ENCODE measurements around the gene NOCT. TPM values are rescaled to one million over a fixed set of nuclear protein-coding genes. Genes with fewer than 3 reads are reported as not detected.
A peak's percentile ranks its signal among the peaks of the same experiment; 100 is the strongest.

NOCT gene
- total RNA-seq, 1 experiment from 2014 or later, result 43.4 TPM

GRCh38 chr4:138972956-138973801, 42.4 kb upstream of the NOCT start:
- no peak for TF ChIP-seq AFF4 (CRISPR knock-in tag; IDR thresholded peaks at IDR 0.05; ENCODE audit: borderline replicate concordance)
- TF ChIP-seq ZNF121 (CRISPR knock-in tag; IDR thresholded peaks at IDR 0.05), result peak; percentile 93
- 0 out of 2 replicates have a peak, but pooled peaks have one; percentile 31 for TF ChIP-seq ETV6 (CRISPR knock-in tag; IDR thresholded peaks at IDR 0.05)
- 0 out of 2 replicates have a peak, but pooled peaks have one; percentile 65 for TF ChIP-seq ZNF232 (CRISPR knock-in tag; IDR thresholded peaks at IDR 0.05)
- Mint-ChIP-seq H3K4me3 (peak overlapping the region; percentile 43), H3K27ac (peak overlapping the region; percentile 97), H3K9me3 (no peaks in the 10 kb centered on the region), H3K27me3 (ENCODE audit: low read depth) (no peaks in the 10 kb centered on the region), H3K36me3 (no peaks in the 10 kb centered on the region), H3K4me1 (peaks cover 57% of the 10 kb centered on the region)
- POLR2A ChIA-PET, result no interaction called here
- CTCF ChIA-PET, result interaction anchor here (1.5 to 3.8 kb wide), 3 partner anchors 17 to 57 kb away, joined by 4 to 26 read pairs (median 5); no protein-coding TSS in a partner anchor
- DNase-seq (ENCODE audit: low spot score) (no peak), ATAC-seq (peak; percentile 16)

- DNase-seq (ENCODE audit: low spot score) (peak; percentile 56), ATAC-seq (peak; percentile 41)
- no peaks in the 10 kb centered on the region for H3K27me3 Mint-ChIP-seq (ENCODE audit: low read depth)
- H3K9me3 Mint-ChIP-seq, result no peaks in the 10 kb centered on the region
- H3K27ac Mint-ChIP-seq, result peak overlapping the region; percentile 97
- H3K4me3 Mint-ChIP-seq, result peak overlapping the region; percentile 43; the same call in 1 of the 2 replicates
- ChIA-PET POLR2A (interaction anchor here (0.6 kb wide), 1 partner anchor 42 kb away, joined by 4 read pairs; no protein-coding TSS in a partner anchor), CTCF (interaction anchor here (0.6 to 3.8 kb wide), 9 partner anchors 14 to 551 kb away, joined by 3 to 26 read pairs (median 3); partner anchors contain the start of gene NOCT)
- H3K36me3 Mint-ChIP-seq, result no peaks in the 10 kb centered on the region
- H3K4me1 Mint-ChIP-seq, result peaks cover 62% of the 10 kb centered on the region
- TF ChIP-seq CDX4 (CRISPR knock-in tag; IDR thresholded peaks at IDR 0.05; ENCODE audit: borderline replicate concordance), result no peak
- no peak for TF ChIP-seq ZNF532 (CRISPR knock-in tag; IDR thresholded peaks at IDR 0.05; ENCODE audit: borderline replicate concordance)
- TF ChIP-seq TEAD1 (CRISPR knock-in tag; IDR thresholded peaks at IDR 0.05), result peak; percentile 31; the same call in 1 of the 2 replicates
- no peak for TF ChIP-seq JUN (CRISPR knock-in tag; IDR thresholded peaks at IDR 0.05)
- TF ChIP-seq CREB1 (CRISPR knock-in tag; IDR thresholded peaks at IDR 0.05), result no peak
- TF ChIP-seq TEAD4 (CRISPR knock-in tag; IDR thresholded peaks at IDR 0.05), result no peak
- TF ChIP-seq ZNF396 (CRISPR knock-in tag; IDR thresholded peaks at IDR 0.05; ENCODE audit: borderline replicate concordance), result 0 out of 2 replicates have a peak, but pooled peaks have one; percentile 13
- no peak for TF ChIP-seq PRRX2 (CRISPR knock-in tag; IDR thresholded peaks at IDR 0.05)
- no peak for TF ChIP-seq ATF2 (CRISPR knock-in tag; IDR thresholded peaks at IDR 0.05; ENCODE audit: borderline replicate concordance, low read depth)
- no peak for TF ChIP-seq TCF7 (CRISPR knock-in tag; IDR thresholded peaks at IDR 0.05; ENCODE audit: low read depth)
- TF ChIP-seq PRDM15 (CRISPR knock-in tag; IDR thresholded peaks at IDR 0.05), result peak; percentile 50; the same call in 1 of the 2 replicates
- no peak for TF ChIP-seq ZSCAN18 (CRISPR knock-in tag; IDR thresholded peaks at IDR 0.05)
- 0 out of 2 replicates have a peak, but pooled peaks have one; percentile 10 for TF ChIP-seq ZNF423 (CRISPR knock-in tag; IDR thresholded peaks at IDR 0.05)
These were observed 40.4 kb upstream of the NOCT start for GRCh38 chr4:138975225-138975624.
